ENCODE measurements around the gene ARHGEF16. TPM values are rescaled to one million over a fixed set of nuclear protein-coding genes. Genes with fewer than 3 reads are reported as not detected.

ARHGEF16 gene
- total RNA-seq, 2 donors from 2014 or later, result 17.1 to 22.1 TPM

DNA sequence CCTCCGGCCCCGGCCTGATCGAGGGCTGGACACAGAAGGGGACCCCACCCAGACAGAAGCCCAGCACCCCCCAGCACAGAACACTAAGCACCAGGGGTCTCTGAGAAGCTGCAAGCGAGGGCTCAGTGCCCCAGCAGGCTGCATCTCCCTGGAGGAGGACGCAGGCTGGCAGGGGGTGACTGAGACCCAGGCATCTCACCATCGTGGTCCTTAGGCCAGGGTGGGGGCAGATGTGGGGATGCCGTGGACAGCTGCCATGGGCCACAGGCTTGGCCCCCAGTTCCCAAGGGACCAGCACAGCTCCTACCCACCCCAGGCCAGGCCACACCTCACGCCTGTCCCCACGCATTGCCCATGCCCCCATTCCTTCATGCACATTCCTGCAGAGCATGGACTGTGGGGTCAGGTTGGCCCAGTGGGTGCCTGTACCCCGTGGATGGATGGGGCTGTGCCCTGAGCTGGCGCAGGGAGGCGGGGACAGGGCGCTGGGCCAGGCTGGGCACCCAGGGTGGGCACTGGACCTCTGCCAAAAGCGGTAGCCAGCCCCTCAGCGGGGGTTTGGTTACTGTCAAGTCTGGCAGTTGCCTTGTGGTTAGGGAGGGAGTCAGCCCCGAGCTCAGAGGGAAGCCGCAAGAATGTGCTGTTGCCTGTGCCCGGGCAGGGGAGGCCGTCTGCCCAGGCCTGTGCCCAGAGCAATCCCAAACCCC lies 61.5 kb downstream of the ARHGEF16 start:
- DNase-seq, result no peak
- 70 to 88% methylated on average over 3 to 19 of the region's 19 CpGs for WGBS, 2 donors
- no peak for TF ChIP-seq POLR2A (IDR thresholded peaks at IDR 0.05)
- TF ChIP-seq, protein P1, sequence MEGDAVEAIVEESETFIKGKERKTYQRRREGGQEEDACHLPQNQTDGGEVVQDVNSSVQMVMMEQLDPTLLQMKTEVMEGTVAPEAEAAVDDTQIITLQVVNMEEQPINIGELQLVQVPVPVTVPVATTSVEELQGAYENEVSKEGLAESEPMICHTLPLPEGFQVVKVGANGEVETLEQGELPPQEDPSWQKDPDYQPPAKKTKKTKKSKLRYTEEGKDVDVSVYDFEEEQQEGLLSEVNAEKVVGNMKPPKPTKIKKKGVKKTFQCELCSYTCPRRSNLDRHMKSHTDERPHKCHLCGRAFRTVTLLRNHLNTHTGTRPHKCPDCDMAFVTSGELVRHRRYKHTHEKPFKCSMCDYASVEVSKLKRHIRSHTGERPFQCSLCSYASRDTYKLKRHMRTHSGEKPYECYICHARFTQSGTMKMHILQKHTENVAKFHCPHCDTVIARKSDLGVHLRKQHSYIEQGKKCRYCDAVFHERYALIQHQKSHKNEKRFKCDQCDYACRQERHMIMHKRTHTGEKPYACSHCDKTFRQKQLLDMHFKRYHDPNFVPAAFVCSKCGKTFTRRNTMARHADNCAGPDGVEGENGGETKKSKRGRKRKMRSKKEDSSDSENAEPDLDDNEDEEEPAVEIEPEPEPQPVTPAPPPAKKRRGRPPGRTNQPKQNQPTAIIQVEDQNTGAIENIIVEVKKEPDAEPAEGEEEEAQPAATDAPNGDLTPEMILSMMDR (IDR thresholded peaks at IDR 0.05), result no peak
- Histone ChIP-seq H3K36me3 (replicated peaks in 1 of 2; ENCODE audit: insufficient read depth in 1 of 2, low read depth in 2 of 2) (no peaks in the 10 kb centered on the region), H3K9me3 (no peaks in the 10 kb centered on the region), H3K4me1 (no peaks in the 10 kb centered on the region), H3K4me3 (no peak overlapping the region), H3K27ac (no peak overlapping the region), H3K27me3 (no peaks in the 10 kb centered on the region)
- intact Hi-C loops (cut with DNase I), result no loop called here
- ATAC-seq, result no peak

DNA sequence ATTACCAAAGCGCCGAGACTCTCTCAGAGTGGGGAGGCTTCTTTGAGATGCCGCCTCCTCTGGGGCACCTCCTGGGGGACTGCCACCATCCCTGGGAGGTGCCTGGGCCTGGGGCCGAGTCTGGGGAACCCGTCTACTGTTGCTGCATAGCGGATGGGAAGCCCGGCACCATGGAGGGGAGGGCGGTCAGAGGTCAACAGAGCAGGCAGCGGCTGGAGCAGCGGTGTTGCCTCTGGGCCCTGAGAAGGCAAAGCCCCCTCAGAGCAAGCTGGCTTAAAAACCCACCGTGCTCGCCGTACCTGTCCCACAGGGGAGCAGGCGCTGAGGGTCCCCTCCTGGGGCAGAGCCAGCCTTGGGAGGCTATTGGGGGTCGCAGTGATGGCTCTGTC lies 62.0 kb downstream of the ARHGEF16 start:
- H3K4me1 ChIP-seq, result no peaks in the 10 kb centered on the region
- H3K27me3 ChIP-seq, result no peaks in the 10 kb centered on the region
- intact Hi-C loops (cut with DNase I), result no loop called here
- H3K9me3 ChIP-seq, result no peaks in the 10 kb centered on the region
- DNase-seq (no peak), ATAC-seq (no peak)
- H3K4me3 ChIP-seq, result no peak overlapping the region
- no peaks in the 10 kb centered on the region for H3K36me3 ChIP-seq (replicated peaks in 1 of 2; ENCODE audit: insufficient read depth in 1 of 2, low read depth in 2 of 2)
- TF ChIP-seq, protein P1 (IDR thresholded peaks at IDR 0.05), result no peak
- no peak for TF ChIP-seq POLR2A (IDR thresholded peaks at IDR 0.05)
- H3K27ac ChIP-seq, result no peak overlapping the region
- 82 to 92% methylated on average over 4 to 15 of the region's 15 CpGs for WGBS, 2 donors

DNA sequence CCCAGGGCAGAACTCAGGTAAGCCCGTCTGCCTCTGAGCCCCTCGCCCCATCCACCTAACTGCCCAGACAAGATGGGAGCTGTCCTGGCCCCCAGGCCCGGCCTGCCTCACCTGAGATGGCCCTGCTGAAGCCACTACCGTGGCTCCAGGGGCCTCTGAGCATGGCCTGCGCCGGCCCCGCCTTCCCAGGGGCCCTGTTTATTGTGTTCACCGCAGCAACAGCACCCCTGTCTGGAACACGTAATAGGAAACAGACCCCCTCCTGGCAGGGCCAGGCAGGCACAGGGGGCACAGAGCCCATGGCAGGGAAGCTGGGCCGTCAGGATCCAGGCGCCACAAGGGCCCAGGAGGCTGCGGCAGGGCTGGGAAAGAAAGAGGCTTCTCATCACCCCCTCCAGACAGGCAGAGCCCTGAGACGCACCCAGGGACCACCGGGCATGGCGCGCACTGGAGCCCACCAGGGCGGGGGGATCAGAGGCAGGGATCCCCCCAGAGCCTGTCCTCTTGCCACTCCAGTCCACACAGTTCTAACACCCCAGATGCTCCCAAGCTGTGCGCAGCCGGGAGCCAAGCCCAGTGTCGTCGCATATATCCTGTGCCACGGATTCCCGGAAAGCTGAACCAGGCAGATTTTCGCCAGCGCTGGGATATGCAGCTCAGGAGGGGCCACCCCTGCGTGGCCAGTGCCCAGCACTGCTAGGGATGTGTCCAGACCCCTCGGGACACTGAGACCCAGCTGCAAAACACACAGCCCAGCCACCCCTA lies 62.6 kb downstream of the ARHGEF16 start:
- H3K27ac ChIP-seq, result no peak overlapping the region
- no peak overlapping the region for H3K4me3 ChIP-seq
- WGBS, 2 donors, result 88 to 95% methylated on average over 3 to 27 of the region's 27 CpGs
- ATAC-seq (no peak), DNase-seq (no peak)
- intact Hi-C loops (cut with DNase I), result no loop called here
- no peaks in the 10 kb centered on the region for H3K9me3 ChIP-seq
- H3K36me3 ChIP-seq (replicated peaks in 1 of 2; ENCODE audit: insufficient read depth in 1 of 2, low read depth in 2 of 2), result no peaks in the 10 kb centered on the region
- no peaks in the 10 kb centered on the region for H3K4me1 ChIP-seq
- H3K27me3 ChIP-seq, result no peaks in the 10 kb centered on the region
- no peak for TF ChIP-seq POLR2A (IDR thresholded peaks at IDR 0.05)
- TF ChIP-seq, protein P1 (IDR thresholded peaks at IDR 0.05), result no peak

- 89 to 90% methylated on average over 11 to 12 of the region's 12 CpGs for WGBS, 2 donors
- intact Hi-C loops (cut with DNase I), result no loop called here
- H3K9me3 ChIP-seq, result no peaks in the 10 kb centered on the region
- no peak for TF ChIP-seq POLR2A (IDR thresholded peaks at IDR 0.05)
- TF ChIP-seq, protein P1 (IDR thresholded peaks at IDR 0.05), result peak in 6 of 7 experiments; percentile 23 to 53 (median 40)
- H3K27ac ChIP-seq, result no peak overlapping the region
- no peak overlapping the region for H3K4me3 ChIP-seq
- no peaks in the 10 kb centered on the region for H3K4me1 ChIP-seq
- no peaks in the 10 kb centered on the region for H3K36me3 ChIP-seq (replicated peaks in 1 of 2; ENCODE audit: insufficient read depth in 1 of 2, low read depth in 2 of 2)
- ATAC-seq, result no peak
- no peaks in the 10 kb centered on the region for H3K27me3 ChIP-seq
- peak in 1 of 4 donors; percentile 33 for DNase-seq
Measured at GRCh38 chr1:3518256-3518655, 63.8 kb downstream of the ARHGEF16 start.

Data from body of pancreas (tissue), 4 donors.